ENCODE data around the gene GSAP.
"Not testable (repeated sequence)": the region's sequence is repeated elsewhere in the genome, so short reads cannot be mapped to it uniquely, and the experiment has no call there.

The GSAP gene

DNA sequence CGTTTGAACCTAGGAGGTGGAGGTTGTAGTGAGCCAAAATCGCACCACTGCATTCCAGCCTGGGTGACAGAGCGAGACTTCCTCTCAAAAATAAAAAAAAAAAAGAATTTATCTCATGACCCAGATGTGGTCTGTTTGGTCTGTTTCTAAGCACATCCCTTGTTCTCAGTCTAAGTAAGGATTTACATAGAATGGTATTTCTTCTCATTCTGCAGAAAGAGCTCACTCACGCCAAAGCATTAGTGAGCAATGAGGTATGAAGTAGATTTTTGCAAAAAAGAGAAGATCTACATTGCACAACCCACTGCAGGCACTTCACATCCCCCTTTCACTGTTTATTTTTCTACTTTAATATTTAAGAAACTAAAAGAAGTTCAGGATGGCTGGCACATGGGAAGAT, 140.0 kb downstream of the GSAP start:
- no peak for DNase-seq

DNA sequence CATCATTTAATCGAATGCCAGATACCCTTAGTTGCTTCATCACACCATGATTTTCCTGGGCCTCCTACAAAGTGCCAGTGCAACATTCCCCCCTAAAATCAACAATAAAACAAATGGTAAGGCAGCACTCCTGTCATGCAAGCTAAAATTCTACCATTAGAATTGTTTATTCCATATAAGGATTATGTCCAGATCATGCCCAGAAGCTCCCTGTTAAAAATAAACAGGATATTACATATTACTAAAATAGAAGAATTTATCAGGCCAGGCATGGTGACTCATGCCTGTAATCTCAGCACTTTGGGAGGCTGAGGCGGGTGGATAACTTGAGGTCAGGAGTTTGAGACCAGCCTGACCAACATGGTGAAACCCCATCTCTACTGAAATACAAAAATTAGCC, 140.5 kb downstream of the GSAP start:
- not testable (repeated sequence) for DNase-seq

DNA sequence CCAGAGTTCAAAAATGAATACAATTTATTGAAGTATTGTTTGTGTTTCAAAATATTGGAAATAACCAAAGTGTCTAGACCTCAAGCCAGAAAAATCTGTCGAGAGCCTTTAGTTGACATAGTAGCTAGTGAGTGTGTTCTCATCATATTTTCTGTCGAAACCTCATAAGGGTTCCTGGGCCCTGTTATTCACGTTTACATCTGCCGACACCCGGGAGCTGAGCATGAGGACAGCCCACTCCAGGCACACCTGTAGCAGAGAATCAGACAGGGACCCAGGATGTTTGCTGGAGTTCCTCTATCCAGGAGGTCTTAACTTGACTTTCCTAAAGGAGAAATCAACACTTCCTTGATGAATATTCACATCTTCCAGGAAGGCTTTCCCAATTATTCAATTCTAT, 144.4 kb downstream of the GSAP start:
- DNase-seq: no peak

DNA sequence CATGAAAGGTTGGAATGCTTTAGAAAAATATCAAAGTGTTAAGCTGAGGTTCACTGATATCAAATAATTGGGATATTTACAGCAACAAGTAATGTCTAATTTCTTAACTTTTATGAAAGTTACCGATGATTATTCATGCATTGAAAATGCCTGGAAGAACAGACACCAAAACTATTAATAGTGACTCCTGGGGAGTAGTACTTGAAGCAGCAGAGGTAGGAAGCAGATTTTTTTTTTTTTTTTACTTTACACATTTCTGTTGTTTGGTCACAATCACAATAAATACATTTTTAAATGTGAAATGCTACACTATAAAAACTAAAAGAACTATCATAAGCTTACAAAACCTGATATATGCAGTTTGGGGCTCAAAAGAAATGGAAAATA, 146.1 kb downstream of the GSAP start:
- no peak for DNase-seq

DNA sequence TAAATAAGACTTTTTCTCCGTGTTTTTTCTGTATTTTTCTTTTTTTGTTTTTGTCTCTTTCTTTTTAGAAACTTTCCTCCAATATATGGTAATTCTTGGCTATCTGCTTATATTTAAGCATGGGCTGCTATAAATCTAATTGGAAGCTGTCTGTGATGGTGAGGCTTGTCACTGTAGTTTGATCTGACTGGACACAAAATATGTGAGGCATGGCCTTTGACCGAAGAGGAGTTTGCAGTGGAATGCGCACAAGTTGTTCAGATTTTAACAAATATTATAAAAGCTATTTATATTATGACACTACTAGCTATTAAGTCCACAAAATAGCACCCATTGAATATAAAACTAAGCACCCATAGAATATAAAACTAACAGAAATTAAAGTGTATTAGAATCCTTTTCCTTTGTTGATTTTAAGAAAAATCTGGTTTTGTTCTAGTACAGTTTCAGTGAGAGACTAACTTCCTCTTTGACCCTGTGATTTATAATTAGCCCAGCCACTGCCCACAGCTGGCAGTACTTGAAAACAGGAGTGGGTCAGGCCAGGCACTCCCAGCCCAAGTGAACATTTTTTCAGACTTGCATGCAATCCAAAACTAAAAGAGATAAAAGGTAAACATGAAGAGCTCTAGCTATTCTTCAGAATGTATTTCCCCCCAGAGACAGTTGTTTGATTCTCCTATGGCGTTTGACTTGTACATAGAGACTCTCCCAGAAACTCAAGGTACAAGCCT, 146.6 kb downstream of the GSAP start:
- DNase-seq: no peak

DNA sequence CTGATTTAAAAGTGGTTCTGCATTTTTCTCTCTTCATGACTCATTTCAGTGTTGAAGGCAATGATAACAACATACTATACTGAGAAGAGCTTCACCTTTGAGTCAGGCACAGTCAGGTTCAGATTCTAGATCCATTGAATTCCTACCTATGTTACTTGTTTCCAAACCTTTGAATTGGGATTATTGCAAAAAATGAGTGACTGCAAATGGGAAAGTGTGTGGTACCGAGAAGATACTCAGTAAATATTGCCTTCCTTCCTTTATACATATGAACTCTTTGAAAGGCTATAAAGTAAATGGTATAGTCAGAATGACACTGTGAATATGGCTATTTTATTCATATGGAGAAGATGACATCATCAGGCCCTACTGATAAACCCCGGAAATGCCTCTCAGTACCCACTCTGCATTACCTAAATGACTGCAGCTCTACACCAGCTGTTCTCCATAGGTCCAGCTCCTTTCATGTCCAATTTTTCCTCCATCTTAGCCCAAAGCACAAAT, 149.8 kb downstream of the GSAP start:
- no peak for DNase-seq

DNA sequence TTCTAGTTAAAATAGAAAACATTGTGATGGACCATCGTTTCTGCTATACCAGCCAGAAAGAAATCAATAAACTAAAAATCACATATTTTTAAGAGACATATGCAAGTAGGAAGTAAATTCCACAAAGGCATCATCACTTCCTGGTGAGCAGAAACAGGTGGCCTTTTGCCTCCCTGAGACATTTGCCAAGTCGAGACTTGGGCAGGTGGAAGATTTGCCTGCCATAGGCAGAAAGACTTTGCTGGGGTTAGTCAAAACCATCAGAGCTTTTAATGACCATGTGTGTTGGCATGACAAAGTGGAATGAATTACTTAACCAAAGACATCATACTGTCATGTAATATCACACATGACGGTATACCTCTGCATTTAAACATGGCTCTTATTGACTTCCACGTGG, 150.5 kb downstream of the GSAP start:
- no peak for DNase-seq

DNA sequence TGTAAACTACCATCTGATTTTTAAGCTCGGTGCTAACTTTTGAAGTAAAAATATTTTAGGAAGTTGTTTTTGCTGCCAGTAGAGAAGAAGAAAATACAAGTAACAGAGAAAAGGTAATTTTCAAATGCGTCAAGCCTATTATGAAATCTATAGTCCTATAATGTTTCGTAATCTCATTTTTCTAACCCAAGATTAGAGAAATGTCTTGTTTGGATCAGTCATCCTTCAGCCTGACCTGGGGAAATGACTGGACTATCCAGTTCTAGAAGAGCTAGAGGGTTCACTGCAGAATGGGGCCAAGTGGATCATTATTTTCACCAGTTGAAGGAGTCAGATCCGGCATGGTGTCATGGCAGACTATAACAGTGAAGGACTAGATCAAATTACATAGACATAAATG, 153.8 kb downstream of the GSAP start:
- no peak for DNase-seq
